Omental fat pad (tissue), 4 donors: Measurements from ENCODE around the gene SGMS1. TPM values are rescaled to one million over a fixed set of nuclear protein-coding genes. Genes with fewer than 3 reads are reported as not detected.
A peak's percentile ranks its signal among the peaks of the same experiment; 100 is the strongest.

Experiments
- ATAC-seq: fragments of 150-250 bp; one replicate; pipeline ENCODE4 v1.9.1; 2016; ENCODE audit warnings: mild to moderate bottlenecking, moderate library complexity; ENCODE audit not compliant: low FRiP score
- DNase-seq: peaks from one replicate; pipeline ENCODE4 v3.0.0-alpha.2; 2019; ENCODE audit warnings: low spot score
- total RNA-seq, 4 donors: library from RNA; depleted of rRNA; stranded (reverse); fragments of >200 nt; gene quantifications; one replicate each; pipeline ENCODE4 v1.1.0, GENCODE V29; 2016
- TF ChIP-seq, protein P1 (sequence below), 3 donors: fragments of 450-650 bp; IDR thresholded peaks; one replicate each; pipeline ENCODE4 v1.5.1; 2016 to 2017; ENCODE audit warnings: antibody characterized with exemption in 3 of 3, mild to moderate bottlenecking in 3 of 3, moderate library complexity in 2 of 3

Gene SGMS1
- total RNA-seq, 4 donors from 2014 or later = 82.5 to 136 (median 96.4) TPM

GRCh38 chr10:50325449-50326171 lies 298.1 kb downstream of the SGMS1 start:
- TF ChIP-seq, protein P1, sequence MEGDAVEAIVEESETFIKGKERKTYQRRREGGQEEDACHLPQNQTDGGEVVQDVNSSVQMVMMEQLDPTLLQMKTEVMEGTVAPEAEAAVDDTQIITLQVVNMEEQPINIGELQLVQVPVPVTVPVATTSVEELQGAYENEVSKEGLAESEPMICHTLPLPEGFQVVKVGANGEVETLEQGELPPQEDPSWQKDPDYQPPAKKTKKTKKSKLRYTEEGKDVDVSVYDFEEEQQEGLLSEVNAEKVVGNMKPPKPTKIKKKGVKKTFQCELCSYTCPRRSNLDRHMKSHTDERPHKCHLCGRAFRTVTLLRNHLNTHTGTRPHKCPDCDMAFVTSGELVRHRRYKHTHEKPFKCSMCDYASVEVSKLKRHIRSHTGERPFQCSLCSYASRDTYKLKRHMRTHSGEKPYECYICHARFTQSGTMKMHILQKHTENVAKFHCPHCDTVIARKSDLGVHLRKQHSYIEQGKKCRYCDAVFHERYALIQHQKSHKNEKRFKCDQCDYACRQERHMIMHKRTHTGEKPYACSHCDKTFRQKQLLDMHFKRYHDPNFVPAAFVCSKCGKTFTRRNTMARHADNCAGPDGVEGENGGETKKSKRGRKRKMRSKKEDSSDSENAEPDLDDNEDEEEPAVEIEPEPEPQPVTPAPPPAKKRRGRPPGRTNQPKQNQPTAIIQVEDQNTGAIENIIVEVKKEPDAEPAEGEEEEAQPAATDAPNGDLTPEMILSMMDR (IDR thresholded peaks at IDR 0.05) = no peak
- DNase-seq (no peak), ATAC-seq (peak; percentile 80)

DNA sequence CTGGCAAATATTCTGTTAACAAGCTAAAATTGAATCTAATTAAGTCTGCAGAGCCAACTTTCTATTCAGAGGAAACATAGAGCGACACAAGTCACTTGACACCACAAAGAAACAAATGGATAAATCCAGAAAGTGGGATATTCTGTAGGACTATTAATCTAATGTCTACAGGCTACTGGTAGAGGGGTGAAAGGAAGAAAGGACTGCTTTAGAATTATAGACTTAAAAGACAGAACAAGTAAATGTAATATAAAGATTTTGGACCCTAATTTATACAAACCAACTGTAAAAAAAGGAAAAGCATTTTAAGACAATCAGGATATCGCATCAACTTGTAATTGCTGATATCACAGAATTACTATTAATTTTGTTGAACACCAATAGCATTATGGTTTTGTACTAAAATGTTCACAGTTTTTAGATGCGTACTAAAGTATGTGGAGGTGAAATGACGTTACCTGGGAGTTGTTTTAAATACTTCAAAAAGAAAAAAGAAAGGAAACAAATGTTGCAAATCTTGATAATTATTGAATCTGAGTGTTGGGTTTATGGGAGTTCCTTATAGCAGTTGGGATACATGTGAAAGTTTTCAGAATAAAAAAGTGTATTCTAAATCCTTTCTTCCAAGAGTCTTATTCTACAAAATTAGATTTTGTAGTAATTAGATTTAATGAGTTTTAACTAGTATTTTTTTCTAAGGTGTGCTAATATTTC lies 298.9 kb downstream of the SGMS1 start:
- TF ChIP-seq, protein P1 (IDR thresholded peaks at IDR 0.05) = no peak
- no peak for ATAC-seq
- no peak for DNase-seq

GRCh38 chr10:50324046-50324445 lies 299.7 kb downstream of the SGMS1 start:
- no peak for DNase-seq
- ATAC-seq = no peak
- TF ChIP-seq, protein P1 (IDR thresholded peaks at IDR 0.05) = no peak

DNA sequence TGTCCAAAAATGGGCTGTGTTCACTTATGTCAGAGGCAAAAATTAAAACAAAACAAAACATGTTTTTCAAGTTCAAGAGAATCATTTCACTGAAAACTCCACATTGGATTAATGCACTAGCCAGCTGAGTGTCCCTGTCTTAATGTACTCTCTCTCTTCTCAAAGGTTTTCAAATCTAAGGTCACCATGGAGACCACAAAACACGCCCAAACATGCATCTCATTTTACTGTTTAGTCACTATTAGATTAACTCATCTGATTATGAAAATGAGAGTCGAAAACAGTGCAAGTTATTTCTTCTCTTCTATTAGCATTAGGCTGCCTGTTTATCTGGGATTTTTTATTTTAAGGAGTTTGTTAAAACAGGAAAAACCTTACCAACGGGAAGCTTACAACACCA lies 301.7 kb downstream of the SGMS1 start:
- ATAC-seq (no peak), DNase-seq (no peak)
- TF ChIP-seq, protein P1 (IDR thresholded peaks at IDR 0.05) = no peak

- TF ChIP-seq, protein P1 (IDR thresholded peaks at IDR 0.05) = no peak
- ATAC-seq (no peak), DNase-seq (no peak)
Measured at GRCh38 chr10:50318129-50318528, 305.6 kb downstream of the SGMS1 start.

- ATAC-seq = no peak
Measured at GRCh38 chr10:50316695-50317648, 306.8 kb downstream of the SGMS1 start.

More at GRCh38 chr10:50316695-50317648, 306.8 kb downstream of the SGMS1 start:
- TF ChIP-seq, protein P1 (IDR thresholded peaks at IDR 0.05) = no peak
- no peak for DNase-seq
